Fibroblast of mammary gland (primary cell): ENCODE data around the gene SLC16A6.

Experiments
- DNase-seq: peaks from one replicate; pipeline ENCODE4 v3.0.0-alpha.2; 2010; ENCODE audit warnings: low read depth
- H3K4me3 ChIP-seq: 2 replicates; pipeline ENCODE4 v1.5.1; 2011; ENCODE audit warnings: low read depth, mild to moderate bottlenecking, low read length, moderate library complexity; ENCODE audit not compliant: control insufficient read depth
- TF ChIP-seq, protein P1 (sequence below): conservative IDR thresholded peaks from 2 replicates; pipeline ENCODE4 v1.5.1; 2011; ENCODE audit warnings: low read depth, low read length, inconsistent platforms; ENCODE audit not compliant: control insufficient read depth, insufficient read depth

The SLC16A6 gene

DNA sequence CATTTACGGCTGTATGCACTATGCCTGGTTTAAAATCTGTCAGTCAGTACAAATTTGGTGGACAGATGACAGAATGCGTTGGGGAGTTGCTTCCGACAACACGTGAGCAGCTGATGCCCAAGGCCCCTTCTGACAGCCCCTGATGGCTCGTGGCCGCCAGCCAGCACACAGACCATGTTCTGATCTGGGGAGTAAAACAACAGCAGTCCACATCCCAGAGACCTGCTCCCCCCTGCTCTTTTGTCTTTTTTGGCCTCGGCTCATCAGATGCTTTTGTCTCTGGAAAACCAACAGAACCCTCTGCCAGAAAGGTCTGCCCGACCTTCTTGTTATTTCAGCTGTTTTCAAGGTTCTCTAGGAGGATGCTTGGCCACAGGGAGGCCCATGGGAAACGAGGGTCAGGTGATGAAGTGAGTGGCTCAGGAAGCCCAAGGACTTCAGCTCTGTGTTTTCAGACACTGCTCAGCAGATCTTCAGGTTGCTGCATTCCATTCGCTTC, 11.2 kb upstream of the SLC16A6 start:
- TF ChIP-seq, protein P1, sequence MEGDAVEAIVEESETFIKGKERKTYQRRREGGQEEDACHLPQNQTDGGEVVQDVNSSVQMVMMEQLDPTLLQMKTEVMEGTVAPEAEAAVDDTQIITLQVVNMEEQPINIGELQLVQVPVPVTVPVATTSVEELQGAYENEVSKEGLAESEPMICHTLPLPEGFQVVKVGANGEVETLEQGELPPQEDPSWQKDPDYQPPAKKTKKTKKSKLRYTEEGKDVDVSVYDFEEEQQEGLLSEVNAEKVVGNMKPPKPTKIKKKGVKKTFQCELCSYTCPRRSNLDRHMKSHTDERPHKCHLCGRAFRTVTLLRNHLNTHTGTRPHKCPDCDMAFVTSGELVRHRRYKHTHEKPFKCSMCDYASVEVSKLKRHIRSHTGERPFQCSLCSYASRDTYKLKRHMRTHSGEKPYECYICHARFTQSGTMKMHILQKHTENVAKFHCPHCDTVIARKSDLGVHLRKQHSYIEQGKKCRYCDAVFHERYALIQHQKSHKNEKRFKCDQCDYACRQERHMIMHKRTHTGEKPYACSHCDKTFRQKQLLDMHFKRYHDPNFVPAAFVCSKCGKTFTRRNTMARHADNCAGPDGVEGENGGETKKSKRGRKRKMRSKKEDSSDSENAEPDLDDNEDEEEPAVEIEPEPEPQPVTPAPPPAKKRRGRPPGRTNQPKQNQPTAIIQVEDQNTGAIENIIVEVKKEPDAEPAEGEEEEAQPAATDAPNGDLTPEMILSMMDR = no peak
- no peak overlapping the region for H3K4me3 ChIP-seq
- DNase-seq = no peak

- H3K4me3 ChIP-seq = no peak overlapping the region
- TF ChIP-seq, protein P1 = no peak
- DNase-seq = no peak
Measured at GRCh38 chr17:68301438-68301959, 10.6 kb upstream of the SLC16A6 start.

DNA sequence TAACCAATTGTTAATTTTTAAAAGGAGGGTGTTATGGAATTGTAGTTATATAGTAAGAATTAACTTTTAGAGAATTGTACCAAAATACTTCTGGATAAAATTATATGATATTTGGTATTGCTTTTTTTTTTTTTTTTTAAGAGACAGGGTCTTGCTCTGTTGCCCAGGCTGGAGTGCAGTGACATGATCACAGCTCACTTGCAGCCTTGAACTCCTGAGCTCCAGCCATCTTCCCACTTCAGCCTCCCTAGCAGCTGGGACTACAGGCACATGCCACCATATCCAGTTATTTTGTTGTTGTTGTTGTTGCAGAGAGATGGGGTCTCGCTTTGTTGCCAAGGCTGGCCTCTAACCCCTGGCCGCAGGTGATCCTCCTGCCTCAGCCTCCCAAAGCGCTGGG, 8.9 kb upstream of the SLC16A6 start:
- TF ChIP-seq, protein P1 = no peak
- H3K4me3 ChIP-seq = no peak overlapping the region
- DNase-seq = no peak

GRCh38 chr17:68298601-68299000, 7.7 kb upstream of the SLC16A6 start:
- TF ChIP-seq, protein P1 = no peak
- H3K4me3 ChIP-seq = no peak overlapping the region
- DNase-seq = no peak

DNA sequence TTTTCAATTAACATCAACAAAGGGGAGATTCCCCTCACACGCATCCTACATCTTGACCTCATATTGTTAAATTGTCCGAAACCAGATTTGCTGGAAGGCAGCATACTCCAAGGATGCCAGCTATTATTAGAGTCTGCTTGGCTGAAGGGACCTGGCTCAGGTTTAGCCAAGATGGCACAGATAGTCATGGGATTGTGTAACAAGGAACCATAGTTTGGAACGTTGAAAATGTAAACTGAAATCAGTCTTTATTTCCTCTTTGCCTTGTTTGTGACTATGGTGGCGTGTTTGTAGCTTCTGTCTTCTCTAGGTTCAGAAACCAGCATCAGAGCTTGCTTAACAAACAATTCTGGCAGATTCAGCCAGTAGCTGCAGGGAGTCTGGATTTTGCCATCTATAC, 6.3 kb upstream of the SLC16A6 start:
- no peak for DNase-seq
- H3K4me3 ChIP-seq = no peak overlapping the region
- TF ChIP-seq, protein P1 = no peak

- TF ChIP-seq, protein P1 = no peak
- DNase-seq = no peak
- H3K4me3 ChIP-seq = no peak overlapping the region
Measured at GRCh38 chr17:68296217-68297191, 5.6 kb upstream of the SLC16A6 start.
